Measurements from ENCODE around the gene LGI4.

LGI4 gene

GRCh38 chr19:35090506-35091214, 44.2 kb downstream of the LGI4 start (continued):
- no peak for TF ChIP-seq CREB5 (CRISPR knock-in tag; IDR thresholded peaks at IDR 0.05; ENCODE audit: low read depth)
- TF ChIP-seq ARNTL (CRISPR knock-in tag; IDR thresholded peaks at IDR 0.05; ENCODE audit: borderline replicate concordance, low read depth) = no peak

GRCh38 chr19:35090160-35090505, 44.7 kb downstream of the LGI4 start:
- ATAC-seq = no peak
- TF ChIP-seq BACH2 (CRISPR knock-in tag; IDR thresholded peaks at IDR 0.05; ENCODE audit: borderline replicate concordance) (no peak), SNAI2 (CRISPR knock-in tag; IDR thresholded peaks at IDR 0.05) (no peak), ZC3H10 (CRISPR knock-in tag; IDR thresholded peaks at IDR 0.05) (no peak), CSRNP3 (CRISPR knock-in tag; IDR thresholded peaks at IDR 0.05) (no peak), RARB (CRISPR knock-in tag; IDR thresholded peaks at IDR 0.05) (no peak), GLIS3 (CRISPR knock-in tag; IDR thresholded peaks at IDR 0.05) (no peak), ARNTL (CRISPR knock-in tag; IDR thresholded peaks at IDR 0.05; ENCODE audit: borderline replicate concordance, low read depth) (no peak), CREB5 (CRISPR knock-in tag; IDR thresholded peaks at IDR 0.05; ENCODE audit: low read depth) (no peak), ZFP3 (CRISPR knock-in tag; IDR thresholded peaks at IDR 0.05) (no peak), ZNF70 (CRISPR knock-in tag; IDR thresholded peaks at IDR 0.05) (no peak), ESRRG (CRISPR knock-in tag; IDR thresholded peaks at IDR 0.05) (no peak), ISL1 (CRISPR knock-in tag; IDR thresholded peaks at IDR 0.05) (no peak), ZNF8 (CRISPR knock-in tag; IDR thresholded peaks at IDR 0.05) (no peak), TOX (CRISPR knock-in tag; IDR thresholded peaks at IDR 0.05; ENCODE audit: borderline replicate concordance) (no peak), CSDC2 (CRISPR knock-in tag; IDR thresholded peaks at IDR 0.05) (no peak), TSHZ2 (CRISPR knock-in tag; IDR thresholded peaks at IDR 0.05) (no peak), ZFP30 (CRISPR knock-in tag; IDR thresholded peaks at IDR 0.05) (no peak), PPARA (CRISPR knock-in tag; IDR thresholded peaks at IDR 0.05; ENCODE audit: borderline replicate concordance) (no peak), ZNF565 (CRISPR knock-in tag; conservative IDR thresholded peaks at IDR 0.05; ENCODE audit: low read depth) (no peak), POU6F1 (CRISPR knock-in tag; IDR thresholded peaks at IDR 0.05; ENCODE audit: borderline replicate concordance, low read depth) (no peak)

- ATAC-seq = no peak
- TF ChIP-seq POU6F1 (CRISPR knock-in tag; IDR thresholded peaks at IDR 0.05; ENCODE audit: borderline replicate concordance, low read depth) (no peak), ESRRG (CRISPR knock-in tag; IDR thresholded peaks at IDR 0.05) (no peak), OSR1 (CRISPR knock-in tag; IDR thresholded peaks at IDR 0.05) (no peak), GLIS3 (CRISPR knock-in tag; IDR thresholded peaks at IDR 0.05) (no peak), PATZ1 (CRISPR knock-in tag; IDR thresholded peaks at IDR 0.05; ENCODE audit: borderline replicate concordance) (no peak), CREB5 (CRISPR knock-in tag; IDR thresholded peaks at IDR 0.05; ENCODE audit: low read depth) (no peak), ZC3H10 (CRISPR knock-in tag; IDR thresholded peaks at IDR 0.05) (no peak)
Measured at GRCh38 chr19:35089554-35089953, 45.3 kb downstream of the LGI4 start.
